ENCODE data around the gene MELK. TPM values are rescaled to one million over a fixed set of nuclear protein-coding genes. Genes with fewer than 3 reads are reported as not detected.
"Not testable (repeated sequence)": the region's sequence is repeated elsewhere in the genome, so short reads cannot be mapped to it uniquely, and the experiment has no call there.

MELK gene
- total and polyA plus RNA-seq, 8 donors: 1.7 to 15.2 (median 3.8) TPM; not detected in 2

DNA sequence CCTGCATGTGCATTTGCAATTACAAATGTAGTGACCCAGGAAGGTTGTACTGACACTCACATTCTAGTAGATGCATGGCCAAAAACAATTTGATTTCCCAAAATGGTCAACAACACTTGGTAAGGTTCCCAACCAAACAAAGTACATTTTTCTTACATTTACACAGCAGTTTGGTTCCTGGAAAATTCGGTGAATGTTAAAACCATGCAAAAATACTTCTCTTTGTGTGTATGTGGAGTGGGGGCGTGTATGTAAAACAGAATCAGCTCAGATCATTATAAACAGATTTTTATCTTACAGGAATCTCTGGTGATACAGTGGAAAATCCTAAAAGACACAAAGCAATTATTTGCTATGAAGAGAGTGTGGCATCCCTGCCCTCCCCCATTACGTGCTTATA, 25.1 kb upstream of the MELK start:
- Histone ChIP-seq H3K4me1 (no peaks in the 10 kb centered on the region), H3K36me3 (no peaks in the 10 kb centered on the region), H3K27ac (no peak overlapping the region), H3K4me3 (no peak overlapping the region), H3K9me3 (no peaks in the 10 kb centered on the region), H3K27me3 (no peaks in the 10 kb centered on the region)
- 45 to 64% (median 50%) methylated on average over 3 of the region's 3 CpGs for WGBS, 5 donors
- DNase-seq: no peak
- intact Hi-C loops (cut with DNase I; ENCODE audit: low total_unique reads): no loop called here
- TF ChIP-seq POLR2AphosphoS5 (IDR thresholded peaks at IDR 0.05): no peak

- Histone ChIP-seq H3K27me3 (no peaks in the 10 kb centered on the region), H3K4me1 (no peaks in the 10 kb centered on the region), H3K36me3 (no peaks in the 10 kb centered on the region), H3K9me3 (no peaks in the 10 kb centered on the region), H3K27ac (no peak overlapping the region), H3K4me3 (no peak overlapping the region)
- TF ChIP-seq CTCF (IDR thresholded peaks at IDR 0.05) (no peak), POLR2AphosphoS5 (IDR thresholded peaks at IDR 0.05) (no peak), EP300 (IDR thresholded peaks at IDR 0.05) (no peak), POLR2A (IDR thresholded peaks at IDR 0.05) (no peak)
- DNase-seq: no peak
- intact Hi-C loops (cut with DNase I; ENCODE audit: low total_unique reads): no loop called here
- WGBS, 5 donors: 68 to 93% (median 71%) methylated on average over 1 of the region's 1 CpG
Observed at GRCh38 chr9:36548454-36548853, 24.2 kb upstream of the MELK start.

- Histone ChIP-seq H3K4me3 (no peak overlapping the region), H3K4me1 (no peaks in the 10 kb centered on the region), H3K9me3 (no peaks in the 10 kb centered on the region), H3K36me3 (no peaks in the 10 kb centered on the region), H3K27me3 (no peaks in the 10 kb centered on the region), H3K27ac (no peak overlapping the region)
- intact Hi-C loops (cut with DNase I; ENCODE audit: low total_unique reads): no loop called here
- 88 to 90% (median 89%) methylated on average over 8 of the region's 8 CpGs for WGBS, 5 donors
- DNase-seq: no peak
- TF ChIP-seq CTCF (IDR thresholded peaks at IDR 0.05) (no peak), POLR2A (IDR thresholded peaks at IDR 0.05) (no peak), POLR2AphosphoS5 (IDR thresholded peaks at IDR 0.05) (no peak), EP300 (IDR thresholded peaks at IDR 0.05) (no peak)
Observed at GRCh38 chr9:36550135-36550534, 22.6 kb upstream of the MELK start.

GRCh38 chr9:36550631-36551098, 22.0 kb upstream of the MELK start:
- intact Hi-C loops (cut with DNase I; ENCODE audit: low total_unique reads); H3K36me3 ChIP-seq; H3K4me3 ChIP-seq; H3K27ac ChIP-seq; H3K9me3 ChIP-seq; DNase-seq; H3K27me3 ChIP-seq; H3K4me1 ChIP-seq: not testable (repeated sequence)
- 81 to 87% (median 86%) methylated on average over 9 to 10 of the region's 10 CpGs for WGBS, 5 donors

- Histone ChIP-seq H3K27me3 (no peaks in the 10 kb centered on the region), H3K4me3 (no peak overlapping the region)
- intact Hi-C loops (cut with DNase I; ENCODE audit: low total_unique reads): no loop called here
Observed at GRCh38 chr9:36551129-36551528, 21.6 kb upstream of the MELK start.

More at GRCh38 chr9:36551129-36551528, 21.6 kb upstream of the MELK start:
- no peaks in the 10 kb centered on the region for H3K36me3 ChIP-seq
- peaks cover 0 to 3% (median 0%) of the 10 kb centered on the region in 4 donors for H3K4me1 ChIP-seq
- DNase-seq: no peak
- H3K27ac ChIP-seq: no peak overlapping the region
- 86 to 96% (median 90%) methylated on average over 3 of the region's 3 CpGs for WGBS, 5 donors
- TF ChIP-seq CTCF (IDR thresholded peaks at IDR 0.05) (no peak), EP300 (IDR thresholded peaks at IDR 0.05) (no peak), POLR2A (IDR thresholded peaks at IDR 0.05) (no peak), POLR2AphosphoS5 (IDR thresholded peaks at IDR 0.05) (no peak)
- no peaks in the 10 kb centered on the region for H3K9me3 ChIP-seq
